HUDEP-2 (cell line): ENCODE results near the gene IL6R.

Experiments used
- DNase-seq, 76 experiments: peaks; one replicate each; lab custom pipeline; 2025; ENCODE audit not compliant: unreplicated experiment in 76 of 76; lab: John Stamatoyannopoulos, UW

The IL6R gene

DNA sequence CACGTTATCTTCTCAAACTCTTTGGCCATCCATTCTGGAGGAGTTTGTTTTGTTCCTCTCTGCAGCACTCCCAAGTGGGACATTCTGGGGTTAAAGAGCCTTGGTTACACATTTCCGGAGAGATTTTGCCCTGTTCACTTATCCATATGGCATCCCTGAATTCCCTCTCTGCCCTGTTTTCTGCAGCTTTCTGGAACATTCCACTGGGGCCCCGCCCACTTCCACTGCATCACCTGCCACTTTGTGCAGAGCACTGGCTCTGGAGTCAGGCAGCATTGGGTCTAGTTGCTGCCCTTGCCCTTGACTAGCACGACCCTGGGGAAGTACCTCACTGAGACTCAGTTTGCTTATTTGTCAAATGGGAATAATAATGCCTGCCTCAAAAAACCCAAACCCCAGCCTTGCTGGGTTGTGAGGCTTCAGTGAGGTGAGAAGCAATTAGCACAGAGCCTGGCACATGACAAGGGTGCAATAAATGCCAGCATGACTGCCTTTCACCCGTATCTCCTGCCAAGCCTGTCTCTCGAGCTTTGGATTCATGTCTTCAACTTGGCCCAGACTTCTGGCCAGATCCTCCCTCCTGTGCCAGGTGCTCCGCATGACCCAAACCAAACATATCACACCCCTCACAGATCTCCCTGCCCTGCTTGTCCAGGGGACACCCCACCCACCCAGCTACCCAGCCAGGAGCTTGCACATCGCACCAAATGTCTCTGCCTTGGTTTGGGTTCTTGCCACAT, 38.3 kb downstream of the IL6R start:
- DNase-seq = no peak

DNA sequence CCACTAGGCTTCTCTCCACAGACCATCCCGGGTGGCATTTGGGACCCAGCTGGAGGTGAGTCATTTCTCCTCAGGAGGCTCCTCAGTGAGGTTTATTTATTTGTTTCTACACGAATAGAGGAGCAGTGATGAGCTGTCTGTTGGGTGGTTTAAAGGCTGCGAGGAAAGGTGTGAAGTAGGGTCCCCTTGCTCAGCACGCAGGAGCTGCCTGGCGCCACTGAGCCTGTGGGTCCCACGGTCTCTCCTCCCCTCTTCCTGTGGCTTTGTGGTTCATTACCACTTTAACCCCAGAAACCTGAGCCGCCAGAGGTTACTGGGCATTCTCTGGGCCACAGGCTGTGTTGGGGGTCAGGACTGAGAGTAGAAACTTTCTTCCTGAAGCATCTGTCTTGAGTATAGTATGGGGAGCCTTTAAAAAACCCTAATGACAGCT, 39.9 kb downstream of the IL6R start:
- no peak for DNase-seq

DNA sequence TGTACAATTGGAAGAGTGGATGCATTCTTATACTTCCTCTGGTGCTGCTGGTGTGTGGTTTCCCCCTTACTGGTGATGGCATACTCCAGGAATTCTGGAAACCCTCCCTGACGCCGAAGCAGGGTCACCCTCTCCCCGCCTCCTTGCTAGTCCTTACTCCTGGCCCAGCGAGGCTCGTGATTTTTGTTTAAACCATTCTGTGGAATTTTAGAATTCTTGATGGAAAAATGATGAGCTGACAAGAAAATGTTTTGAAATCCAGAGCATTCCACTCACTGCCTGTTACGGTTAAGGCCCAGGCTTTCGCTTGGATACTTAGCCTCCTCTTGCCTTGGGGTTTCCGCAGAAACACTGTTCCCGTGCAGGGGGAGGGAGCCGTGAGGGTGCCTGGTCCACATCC, 41.1 kb downstream of the IL6R start:
- no peak for DNase-seq

DNA sequence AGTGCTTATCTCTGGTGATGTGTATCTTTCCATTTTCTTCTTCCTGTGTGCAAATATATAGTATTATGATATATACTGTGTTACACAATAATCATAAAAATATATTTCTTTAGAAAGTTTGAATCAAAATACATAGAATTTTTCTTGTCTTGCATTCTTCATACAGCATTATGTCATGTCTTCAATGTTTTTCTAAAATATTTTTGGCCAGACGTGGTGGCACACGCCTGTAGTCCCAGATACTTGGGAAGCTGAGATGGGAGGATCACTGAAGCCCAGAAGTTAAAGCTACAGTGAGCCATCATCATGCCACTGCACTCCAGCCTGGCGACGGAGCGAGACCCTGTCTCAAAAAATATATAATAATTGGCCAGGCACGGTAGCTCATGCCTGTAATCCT, 41.6 kb downstream of the IL6R start:
- DNase-seq = no peak

DNA sequence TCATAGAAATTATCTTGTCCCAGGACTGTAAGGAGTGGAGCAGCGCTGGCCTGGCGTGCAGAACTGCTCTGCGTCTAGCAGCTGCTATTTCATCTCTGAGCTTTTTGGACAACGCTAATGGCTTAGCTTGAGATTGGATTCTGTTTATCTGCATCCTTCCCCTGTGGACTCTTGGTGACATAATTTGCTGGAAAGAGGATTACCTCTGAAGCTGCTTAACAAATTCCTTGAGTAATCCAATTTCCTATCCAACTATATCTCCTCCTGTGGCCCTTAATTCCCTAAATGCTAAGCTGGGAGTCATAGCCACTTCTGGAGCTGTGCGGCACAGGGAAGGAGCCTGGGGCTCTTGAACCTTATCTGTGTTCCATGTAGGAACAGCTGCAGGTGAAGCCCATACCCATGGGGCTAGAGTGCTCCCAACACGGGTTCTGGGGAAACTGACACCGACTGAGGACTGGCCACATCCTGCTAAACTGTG, 43.2 kb downstream of the IL6R start:
- no peak for DNase-seq

DNA sequence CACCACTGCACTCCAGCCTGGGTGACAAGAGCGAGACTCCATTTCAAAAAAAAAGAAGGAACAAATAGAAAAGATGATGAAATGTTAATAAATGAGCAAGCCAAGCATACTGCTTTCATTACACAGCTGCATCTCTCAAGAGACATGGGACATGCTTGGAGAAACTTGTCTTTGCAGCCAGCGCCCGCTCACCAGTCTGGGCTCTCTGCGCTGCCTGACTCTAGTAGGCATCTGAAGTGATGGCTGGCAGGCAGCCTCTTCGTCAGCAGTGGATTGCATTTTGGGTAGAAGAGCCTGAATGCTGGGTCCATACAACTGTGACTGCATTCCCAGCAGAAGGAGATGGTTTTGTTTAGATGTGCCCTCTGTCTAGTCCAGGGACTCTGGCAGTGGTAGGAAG, 48.0 kb downstream of the IL6R start:
- no peak for DNase-seq

DNA sequence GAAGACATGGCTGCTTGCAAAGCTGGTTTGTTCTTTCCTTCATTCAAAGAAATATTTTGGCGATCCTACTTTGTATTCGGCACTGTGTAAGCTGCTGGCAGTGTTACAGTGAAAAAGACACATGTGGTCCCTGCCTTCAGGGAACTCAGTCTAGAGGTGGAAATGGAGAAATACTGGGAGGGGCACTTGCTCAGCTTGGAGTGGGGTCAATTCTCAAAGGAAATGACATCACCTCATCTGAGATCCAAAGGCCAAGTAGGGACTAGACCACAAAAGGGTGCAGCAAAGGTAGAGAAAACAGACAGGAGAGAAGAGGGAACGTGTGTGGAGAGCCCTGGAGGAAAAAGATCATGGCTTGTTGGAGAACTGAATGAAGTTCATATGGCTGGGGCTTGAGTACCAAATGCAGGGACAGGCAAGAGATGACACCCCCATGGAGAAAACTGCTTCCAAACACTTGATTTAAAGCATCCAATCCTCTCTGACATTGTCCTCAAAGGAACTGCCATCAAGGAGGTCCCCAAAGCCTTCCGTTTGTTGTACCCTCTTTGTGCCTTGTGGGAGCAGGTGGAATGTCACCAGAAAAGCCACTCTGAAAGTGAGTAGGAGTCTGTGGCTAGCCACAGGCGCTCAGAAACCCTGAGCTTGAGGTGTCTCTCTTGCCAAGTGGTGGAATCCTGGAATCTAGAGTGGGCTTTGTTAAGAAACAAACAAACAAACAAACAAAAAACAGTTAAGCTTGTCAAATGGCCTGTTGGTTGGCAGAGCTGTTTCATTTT, 48.6 kb downstream of the IL6R start:
- DNase-seq = no peak

DNA sequence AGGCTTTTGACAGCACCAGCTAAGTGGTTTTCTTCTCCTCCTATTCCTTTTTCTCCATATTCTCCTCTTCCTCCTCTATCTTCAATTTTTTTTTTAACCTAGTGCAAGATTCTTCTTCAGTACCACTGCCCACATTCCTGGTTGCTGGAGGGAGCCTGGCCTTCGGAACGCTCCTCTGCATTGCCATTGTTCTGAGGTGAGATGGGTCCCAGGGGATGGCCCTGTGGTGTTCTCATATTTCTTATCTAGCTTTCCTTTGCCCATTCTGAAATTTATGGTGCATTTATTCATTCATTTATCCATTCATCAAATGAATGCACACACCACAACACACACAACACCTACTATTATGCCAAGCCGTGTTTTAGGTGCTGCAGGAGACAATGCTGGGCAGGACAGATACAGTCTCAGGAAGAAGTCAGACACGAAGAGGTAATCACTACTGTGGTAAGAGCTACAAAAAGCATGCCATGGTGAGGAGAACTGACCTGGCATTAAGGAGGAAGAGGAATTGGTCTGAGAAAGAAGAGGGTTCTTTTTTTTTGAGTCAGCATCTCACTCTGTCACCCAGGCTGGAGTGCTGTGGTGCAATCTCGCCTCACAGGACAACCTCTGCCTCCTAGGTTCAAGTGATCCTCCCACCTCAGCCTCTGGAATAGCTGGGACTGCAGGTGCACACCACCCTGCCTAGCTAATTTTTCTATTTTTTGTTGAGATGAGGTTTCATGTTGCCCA, 49.4 kb downstream of the IL6R start:
- DNase-seq = no peak

DNA sequence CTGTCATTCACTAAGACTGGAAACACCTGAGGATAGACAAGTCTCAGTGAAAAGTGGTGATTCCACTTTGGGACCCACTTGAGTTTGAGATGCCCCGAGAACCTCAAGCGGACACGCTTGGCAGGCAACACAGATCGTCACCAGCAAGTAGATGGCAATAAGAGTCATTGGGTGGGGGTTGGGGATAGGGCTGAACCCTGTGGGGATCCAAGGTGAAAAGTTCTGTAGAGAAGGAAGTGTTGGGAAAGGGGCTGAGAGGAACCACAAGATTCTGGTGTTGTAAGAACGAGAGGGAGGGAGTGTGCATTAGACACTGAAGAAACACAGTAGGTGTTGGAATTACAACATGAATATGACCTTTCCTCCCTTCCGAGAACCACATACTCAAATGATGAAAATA, 51.5 kb downstream of the IL6R start:
- no peak for DNase-seq

DNA sequence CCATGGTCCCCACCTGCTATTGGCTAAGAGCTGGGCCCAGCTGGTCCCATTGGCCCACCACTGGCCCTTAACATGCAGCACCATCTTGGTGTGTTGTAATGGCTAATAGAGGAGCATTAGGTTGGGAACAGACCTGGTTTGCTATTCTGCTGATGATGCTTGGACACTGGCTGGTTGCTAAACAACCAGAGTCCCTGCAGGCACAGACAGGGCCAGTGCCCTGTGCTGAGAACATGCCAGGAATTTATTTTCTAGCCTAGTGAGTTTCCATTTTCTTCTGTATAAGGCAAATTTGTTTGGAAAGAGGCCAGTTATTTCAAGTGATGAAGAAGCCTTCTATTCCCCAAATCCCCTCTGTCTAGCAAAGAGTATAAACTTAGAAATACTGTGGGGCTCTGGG, 53.9 kb downstream of the IL6R start:
- DNase-seq = no peak

DNA sequence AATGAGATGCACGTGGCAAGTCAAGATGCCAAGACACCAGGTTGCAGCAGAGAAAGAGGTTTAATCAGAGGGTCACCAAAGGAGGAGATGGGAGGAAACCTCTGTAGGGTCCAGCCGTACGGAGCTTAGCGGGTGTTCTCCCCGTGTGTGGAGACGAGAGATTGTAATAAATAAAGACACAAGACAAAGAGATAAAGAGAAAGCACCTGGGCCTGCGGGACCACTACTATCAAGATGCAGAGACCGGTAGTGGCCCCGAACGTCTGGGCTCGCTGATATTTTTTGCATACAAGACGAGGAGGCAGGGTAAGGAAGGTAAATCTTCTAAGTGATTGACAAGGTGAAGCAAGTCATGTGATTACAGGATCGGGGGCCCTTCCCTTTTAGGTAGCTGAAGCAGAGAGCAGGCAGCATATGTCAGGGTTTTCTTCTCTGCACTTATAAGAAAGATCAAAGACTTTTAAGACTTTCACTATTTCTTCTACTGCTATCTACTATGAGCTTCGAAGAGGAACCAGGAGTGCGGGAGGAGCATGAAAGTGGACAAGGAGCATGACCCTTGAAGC, 55.6 kb downstream of the IL6R start:
- DNase-seq = peak in 1 of 76 experiments; percentile 19

DNA sequence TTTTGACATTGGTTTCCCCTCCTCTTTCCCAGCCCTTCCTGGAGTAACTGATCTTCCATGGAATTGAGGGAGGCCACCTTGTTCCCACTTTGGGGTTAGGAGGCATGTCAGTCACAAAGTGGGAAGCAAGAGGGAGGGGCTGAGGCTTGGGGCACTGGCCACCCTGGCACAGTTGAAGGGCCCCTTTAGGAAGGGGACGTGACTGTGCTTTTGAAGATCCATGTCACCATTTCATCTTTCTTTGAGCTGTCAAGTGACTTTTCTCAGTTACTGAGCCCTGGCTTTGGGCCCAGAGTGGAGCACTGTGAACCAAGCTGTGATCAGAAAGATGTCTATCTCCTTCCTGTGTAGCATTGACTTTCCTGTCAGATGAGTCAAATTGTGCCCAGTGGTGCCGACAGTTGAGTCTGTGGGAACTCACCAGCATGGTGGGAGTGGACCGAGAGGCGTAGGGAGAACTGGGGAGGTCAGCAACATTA, 58.4 kb downstream of the IL6R start:
- peak in 70 of 76 experiments; percentile 7 to 74 (median 49) for DNase-seq

DNA sequence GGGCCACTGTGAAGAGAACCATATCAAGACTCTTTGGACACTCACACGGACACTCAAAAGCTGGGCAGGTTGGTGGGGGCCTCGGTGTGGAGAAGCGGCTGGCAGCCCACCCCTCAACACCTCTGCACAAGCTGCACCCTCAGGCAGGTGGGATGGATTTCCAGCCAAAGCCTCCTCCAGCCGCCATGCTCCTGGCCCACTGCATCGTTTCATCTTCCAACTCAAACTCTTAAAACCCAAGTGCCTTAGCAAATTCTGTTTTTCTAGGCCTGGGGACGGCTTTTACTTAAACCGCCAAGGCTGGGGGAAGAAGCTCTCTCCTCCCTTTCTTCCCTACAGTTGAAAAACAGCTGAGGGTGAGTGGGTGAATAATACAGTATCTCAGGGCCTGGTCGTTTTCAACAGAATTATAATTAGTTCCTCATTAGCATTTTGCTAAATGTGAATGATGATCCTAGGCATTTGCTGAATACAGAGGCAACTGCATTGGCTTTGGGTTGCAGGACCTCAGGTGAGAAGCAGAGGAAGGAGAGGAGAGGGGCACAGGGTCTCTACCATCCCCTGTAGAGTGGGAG, 60.6 kb downstream of the IL6R start:
- no peak for DNase-seq

DNA sequence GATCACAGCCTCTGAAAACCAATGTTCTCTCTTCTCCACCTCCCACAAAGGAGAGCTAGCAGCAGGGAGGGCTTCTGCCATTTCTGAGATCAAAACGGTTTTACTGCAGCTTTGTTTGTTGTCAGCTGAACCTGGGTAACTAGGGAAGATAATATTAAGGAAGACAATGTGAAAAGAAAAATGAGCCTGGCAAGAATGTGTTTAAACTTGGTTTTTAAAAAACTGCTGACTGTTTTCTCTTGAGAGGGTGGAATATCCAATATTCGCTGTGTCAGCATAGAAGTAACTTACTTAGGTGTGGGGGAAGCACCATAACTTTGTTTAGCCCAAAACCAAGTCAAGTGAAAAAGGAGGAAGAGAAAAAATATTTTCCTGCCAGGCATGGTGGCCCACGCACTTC, 61.1 kb downstream of the IL6R start:
- DNase-seq = no peak

DNA sequence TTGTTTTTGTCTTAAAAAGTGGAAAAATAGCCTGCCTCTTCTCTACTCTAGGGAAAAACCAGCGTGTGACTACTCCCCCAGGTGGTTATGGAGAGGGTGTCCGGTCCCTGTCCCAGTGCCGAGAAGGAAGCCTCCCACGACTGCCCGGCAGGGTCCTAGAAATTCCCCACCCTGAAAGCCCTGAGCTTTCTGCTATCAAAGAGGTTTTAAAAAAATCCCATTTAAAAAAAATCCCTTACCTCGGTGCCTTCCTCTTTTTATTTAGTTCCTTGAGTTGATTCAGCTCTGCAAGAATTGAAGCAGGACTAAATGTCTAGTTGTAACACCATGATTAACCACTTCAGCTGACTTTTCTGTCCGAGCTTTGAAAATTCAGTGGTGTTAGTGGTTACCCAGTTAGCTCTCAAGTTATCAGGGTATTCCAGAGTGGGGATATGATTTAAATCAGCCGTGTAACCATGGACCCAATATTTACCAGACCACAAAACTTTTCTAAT, 61.8 kb downstream of the IL6R start:
- DNase-seq = peak in 1 of 76 experiments; percentile 3

DNA sequence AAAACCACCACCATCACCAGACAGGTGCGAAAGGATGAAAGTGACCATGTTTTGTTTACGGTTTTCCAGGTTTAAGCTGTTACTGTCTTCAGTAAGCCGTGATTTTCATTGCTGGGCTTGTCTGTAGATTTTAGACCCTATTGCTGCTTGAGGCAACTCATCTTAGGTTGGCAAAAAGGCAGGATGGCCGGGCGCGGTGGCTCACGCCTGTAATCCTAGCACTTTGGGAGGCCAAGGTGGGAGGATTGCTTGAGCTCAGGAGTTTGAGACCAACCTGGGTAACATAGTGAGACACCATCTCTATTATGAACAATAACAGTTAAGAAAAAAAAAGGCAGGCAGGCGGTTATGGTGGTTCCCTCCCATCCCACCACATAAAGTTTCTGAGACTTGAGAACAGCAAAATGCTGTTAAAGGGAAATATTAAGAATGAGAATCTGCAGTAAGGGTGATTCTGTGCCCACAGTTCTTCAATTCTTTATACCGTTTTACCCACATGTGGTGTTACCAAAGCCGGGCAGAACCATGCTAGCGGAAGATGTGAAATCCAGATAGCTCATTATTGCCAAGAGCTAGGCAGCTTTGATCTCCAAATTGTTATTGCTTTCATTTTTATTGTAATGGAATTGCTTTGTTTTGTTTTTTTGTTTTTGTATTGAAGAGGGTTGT, 62.4 kb downstream of the IL6R start:
- DNase-seq = no peak

DNA sequence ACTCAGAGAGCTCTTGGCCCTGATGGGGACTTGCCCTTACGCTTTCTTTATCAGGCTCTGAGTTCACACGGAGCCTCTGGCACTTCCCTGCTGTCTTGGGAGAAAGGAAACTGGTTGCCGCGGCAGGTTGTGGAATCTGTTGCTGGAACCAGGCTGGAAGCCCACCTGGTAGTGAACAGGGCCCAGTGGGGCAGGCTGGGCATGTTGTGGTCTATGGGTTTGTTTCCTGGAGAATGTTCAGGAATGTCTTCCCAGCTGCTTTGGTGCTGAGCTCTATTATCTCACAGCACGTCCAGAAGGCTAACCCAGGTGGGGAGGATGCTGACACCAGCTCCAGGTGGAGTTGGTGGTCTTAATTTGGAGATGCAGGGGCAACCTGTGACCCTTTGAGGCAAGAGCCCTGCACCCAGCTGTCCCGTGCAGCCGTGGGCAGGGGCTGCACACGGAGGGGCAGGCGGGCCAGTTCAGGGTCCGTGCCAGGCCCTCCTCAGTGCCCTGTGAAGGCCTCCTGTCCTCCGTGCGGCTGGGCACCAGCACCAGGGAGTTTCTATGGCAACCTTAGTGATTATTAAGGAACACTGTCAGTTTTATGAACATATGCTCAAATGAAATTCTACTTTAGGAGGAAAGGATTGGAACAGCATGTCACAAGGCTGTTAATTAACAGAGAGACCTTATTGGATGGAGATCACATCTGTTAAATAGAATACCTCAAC, 63.5 kb downstream of the IL6R start:
- no peak for DNase-seq

DNA sequence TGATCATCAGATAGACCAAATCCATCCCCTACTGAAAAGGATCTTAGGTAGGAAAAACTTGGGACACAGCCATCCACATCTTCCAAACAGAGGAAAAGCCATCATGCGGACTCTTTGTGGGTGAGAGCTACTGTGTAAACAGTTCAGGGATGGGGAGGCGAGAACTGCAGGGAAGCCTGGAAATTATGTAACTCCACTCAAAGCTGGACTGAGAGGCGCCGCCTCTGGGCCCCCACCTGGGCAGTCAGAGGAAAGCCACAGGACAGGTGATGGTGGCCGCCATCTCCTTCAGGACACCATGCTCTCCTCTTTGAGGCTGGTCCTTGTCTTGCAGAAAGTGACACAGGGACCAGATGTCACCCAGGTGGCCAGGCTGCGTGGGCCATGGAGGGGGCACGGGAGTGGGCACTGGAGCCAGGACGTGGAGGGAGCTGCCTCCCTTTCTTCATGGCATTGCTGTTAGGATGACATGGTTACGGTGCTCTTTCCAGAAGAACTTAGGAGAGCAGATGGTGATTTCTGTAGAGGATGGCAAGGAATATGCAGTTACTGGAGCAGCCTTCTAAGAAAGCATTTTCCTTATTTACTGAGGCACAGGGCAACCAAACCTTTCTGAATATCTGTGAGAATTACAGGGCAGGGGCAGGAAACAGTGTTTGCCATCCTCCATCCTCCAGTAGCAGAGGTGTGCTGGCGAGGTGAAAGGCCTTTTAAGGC, 64.9 kb downstream of the IL6R start:
- no peak for DNase-seq

DNA sequence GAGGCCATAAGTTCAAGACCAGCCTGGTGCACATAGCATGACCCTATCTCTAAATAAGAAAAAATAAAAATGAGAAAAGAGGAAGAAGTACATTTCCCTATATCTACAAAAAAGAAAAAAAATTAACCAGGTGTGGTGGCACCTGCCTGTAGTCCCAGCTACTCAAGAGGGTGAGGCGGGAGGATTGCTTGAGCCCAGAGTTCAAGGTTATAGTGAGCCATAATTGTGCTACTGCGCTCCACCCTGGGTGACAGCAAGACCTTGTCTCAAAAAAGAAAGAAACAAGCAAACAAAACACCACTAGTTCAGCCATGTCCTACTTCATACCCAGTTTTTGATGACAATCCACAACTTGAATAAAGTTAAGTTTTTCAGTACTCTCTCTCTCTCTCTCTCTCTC, 66.2 kb downstream of the IL6R start:
- no peak for DNase-seq
